Measurements from ENCODE around the gene ADPRHL1.
"Not testable (repeated sequence)": the region's sequence is repeated elsewhere in the genome, so short reads cannot be mapped to it uniquely, and the experiment has no call there.

Gene ADPRHL1

DNA sequence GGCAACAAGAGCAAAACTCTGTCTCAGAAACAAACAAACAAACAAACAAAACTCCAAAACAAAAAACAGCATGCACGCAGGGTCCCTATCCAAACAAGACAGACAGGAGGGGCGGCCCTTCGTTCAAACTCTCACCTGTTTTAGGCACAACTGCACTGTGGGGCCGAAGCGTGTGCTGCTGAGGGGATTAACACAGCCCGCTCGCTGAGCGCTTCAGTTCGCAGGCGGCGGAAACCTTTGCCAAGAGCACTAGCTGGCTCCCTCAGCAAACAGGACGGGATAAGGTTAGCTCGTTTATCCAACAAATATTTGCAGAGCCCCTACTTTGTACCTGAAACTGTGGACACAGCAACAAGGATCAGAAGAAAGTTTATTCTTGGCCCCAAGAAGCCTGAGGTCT lies 1.6 kb upstream of the ADPRHL1 start:
- no peak for DNase-seq (ENCODE audit: low read depth)

DNA sequence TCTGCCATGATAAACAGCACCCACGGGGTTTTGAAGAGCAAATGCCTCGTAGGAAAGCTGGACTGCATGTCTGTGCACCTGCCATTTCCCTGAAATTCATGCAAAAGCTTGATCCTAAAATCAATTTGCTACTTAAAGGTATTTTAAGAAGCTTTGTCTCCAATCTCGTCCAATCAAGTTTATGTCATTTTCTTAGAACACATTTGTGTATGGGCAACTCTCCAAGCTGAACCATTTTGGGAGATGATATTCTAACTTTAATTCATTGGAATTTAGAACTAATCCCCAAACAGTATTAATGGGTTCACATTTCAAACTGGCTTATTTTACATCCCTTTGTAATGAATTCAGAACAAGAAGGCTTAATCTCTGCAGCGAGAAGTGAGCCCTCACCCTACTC lies 822 bp downstream of the ADPRHL1 start:
- no peak for DNase-seq (ENCODE audit: low read depth)

DNA sequence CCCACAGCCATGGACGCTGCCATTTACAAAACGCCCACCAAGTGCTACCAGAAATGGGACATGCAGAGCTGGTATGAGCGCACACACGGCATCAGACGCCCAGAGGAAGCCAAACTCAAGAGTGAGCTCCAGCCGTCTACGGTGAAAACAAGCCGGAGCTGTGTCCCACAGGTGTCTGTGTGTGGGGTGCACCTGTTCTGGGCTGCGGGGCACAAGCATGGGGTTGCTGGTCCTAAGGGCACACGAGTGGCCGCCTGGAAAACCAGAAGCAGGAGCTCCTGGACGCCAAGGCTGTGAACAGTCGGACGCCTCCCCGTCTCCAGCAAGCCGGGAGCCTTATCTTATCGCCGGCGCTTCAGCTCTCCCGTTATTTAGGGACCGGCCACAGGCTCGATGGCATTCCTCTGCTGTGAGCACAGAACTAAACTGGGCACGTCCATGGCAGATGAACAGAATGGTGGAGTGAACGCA lies 1.3 kb downstream of the ADPRHL1 start:
- DNase-seq (ENCODE audit: low read depth) = no peak

DNA sequence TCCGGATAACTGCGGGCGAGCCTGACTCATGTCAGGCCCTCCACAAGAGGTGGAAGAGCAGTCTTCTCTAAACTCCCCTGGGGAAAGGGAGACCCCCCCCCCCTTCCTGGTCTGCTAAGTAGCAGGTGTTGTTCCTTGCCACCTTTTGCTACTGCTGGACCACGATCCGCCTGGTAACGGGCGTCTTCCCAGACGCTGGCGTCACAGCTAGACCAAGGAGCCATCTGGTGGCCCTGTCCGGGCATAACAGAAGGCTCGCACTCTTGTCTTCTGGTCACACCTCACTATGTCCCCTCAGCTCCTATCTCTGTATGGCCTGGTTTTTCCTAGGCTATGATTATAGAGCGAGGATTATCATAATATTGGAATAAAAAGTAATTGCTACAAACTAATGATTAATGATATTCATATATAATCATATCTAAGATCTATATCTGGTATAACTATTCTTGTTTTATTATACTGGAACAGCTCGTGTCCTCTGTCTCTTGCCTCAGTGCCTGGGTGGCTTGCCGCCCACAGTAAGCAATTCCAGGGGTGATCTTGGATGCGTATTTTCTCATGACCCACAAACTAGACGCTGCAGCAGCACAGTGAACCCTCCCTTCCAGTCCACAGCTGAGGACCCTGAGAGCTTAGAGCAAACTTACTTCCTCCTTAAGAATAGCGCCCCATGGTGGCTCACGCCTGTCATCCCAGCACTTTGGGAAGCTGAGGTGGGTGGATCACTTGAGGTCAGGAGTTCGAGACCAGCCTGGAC lies 2.2 kb downstream of the ADPRHL1 start:
- DNase-seq (ENCODE audit: low read depth) = not testable (repeated sequence)

DNA sequence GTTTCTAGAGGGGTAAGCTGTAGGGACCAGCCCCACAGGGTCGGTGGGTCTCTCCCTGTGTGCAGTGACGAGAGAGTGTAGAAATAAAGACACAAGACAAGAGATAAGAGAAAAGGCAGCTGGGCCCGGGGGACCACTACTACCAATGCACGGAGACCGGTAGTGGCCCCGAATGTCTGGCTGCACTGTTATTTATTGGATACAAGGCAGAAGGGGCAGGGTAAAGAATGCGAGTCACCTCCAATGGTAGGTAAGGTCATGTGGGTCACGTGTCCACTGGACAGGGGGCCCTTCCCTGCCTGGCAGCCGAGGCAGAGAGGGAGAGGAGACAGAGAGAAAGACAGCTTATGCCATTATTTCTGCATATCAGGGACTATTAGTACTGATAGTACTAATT lies 2.9 kb downstream of the ADPRHL1 start:
- DNase-seq (ENCODE audit: low read depth) = not testable (repeated sequence)

DNA sequence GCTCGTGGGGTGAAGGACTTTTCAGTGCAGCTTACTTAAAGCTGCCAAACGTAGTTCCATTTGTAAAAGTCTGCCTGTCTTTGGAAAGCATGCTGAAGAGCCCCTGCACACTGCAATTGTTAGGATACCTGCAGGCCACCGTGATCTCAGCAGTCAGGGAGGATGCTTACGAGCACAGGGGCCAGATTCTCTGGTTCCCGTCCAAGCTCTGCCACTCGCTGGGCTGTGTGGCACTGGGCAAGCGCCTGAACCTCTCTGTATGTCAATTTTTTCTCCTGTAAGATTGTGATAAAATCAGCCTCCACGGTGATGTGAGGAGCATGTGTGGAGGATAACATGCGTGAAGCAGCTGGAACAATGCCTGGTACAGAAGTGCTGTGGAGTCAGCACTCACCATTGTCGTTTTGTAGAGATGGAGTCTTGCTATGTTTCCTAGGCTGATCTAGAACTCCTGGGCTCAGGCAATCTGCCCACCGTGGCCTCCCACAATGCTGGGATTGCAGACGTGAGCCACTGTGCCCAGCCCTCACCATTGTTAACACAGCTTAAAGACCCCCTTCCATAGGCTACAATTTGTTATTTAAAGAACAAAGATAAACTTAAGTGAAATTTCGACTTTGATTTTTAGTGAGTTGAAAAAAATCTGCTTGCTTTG lies 3.5 kb downstream of the ADPRHL1 start:
- no peak for DNase-seq (ENCODE audit: low read depth)

DNA sequence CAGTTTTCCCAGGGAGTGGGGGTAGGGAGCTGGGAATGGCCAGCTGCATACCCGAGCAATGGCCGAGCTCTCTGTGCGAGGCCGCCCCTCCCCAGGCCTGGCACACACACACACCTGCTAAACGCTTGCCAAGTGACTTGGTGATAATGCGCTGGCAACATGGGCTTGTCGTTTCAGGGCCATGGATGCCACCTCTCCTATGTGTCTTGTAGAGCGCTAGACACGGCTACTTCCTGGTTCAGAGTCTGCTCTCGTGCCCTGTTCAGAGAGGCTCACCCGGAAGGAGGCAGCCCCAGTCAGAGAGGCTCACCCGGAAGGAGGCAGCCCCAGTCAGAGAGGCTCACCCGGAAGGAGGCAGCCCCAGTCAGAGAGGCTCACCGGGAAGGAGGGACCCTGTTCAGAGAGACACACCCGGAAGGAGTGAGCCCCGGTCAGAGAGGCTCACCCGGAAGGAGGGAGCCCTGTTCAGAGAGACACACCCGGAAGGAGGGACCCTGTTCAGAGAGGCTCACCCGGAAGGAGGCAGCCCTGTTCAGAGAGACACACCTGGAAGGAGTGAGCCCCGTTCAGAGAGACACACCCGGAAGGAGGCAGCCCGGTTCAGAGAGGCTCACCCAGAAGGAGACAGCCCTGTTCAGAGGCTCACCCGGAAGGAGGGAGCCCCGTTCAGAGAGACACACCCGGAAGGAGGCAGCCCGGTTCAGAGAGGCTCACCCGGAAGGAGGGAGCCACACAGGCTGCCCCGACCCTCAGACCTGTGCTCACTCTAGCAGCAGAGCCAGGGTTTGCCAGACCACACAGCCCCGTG lies 4.2 kb downstream of the ADPRHL1 start:
- DNase-seq (ENCODE audit: low read depth) = no peak

DNA sequence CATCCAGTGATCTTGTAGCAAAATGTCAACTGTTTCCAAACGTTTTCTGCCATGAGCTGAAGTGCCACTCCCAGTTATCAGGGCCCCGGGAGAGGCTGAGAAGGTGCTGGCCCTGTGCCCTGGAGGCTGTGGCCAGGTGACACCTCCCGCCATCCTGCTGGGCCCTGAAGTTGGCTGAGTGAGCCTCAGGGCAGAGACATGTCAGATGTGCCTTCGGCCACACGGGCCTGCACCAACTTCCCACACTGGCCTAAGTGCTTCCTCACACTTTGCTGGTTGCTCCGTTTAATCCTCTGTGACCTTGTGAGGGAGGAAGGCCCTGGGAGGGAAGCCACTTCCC lies 4.8 kb downstream of the ADPRHL1 start:
- no peak for DNase-seq (ENCODE audit: low read depth)

DNA sequence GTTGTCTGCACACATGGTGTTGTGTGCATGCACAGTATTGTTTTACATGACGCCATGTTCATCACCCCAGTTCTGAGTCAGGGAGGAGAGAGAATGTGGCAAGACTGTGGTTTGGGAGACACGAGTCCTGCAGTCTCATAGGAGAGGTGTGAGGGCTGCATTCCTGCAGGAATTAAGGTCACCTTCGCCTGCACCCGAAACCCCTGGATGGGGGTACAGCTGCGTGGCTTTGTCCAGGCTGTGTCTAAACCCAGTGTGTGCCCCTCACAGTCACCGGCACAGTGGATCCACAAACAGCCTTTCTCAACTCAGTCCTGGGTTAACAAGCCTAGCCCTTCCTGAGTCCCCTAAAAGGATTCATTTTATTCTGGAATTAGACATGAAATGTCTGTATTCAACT lies 5.7 kb downstream of the ADPRHL1 start:
- no peak for DNase-seq (ENCODE audit: low read depth)

DNA sequence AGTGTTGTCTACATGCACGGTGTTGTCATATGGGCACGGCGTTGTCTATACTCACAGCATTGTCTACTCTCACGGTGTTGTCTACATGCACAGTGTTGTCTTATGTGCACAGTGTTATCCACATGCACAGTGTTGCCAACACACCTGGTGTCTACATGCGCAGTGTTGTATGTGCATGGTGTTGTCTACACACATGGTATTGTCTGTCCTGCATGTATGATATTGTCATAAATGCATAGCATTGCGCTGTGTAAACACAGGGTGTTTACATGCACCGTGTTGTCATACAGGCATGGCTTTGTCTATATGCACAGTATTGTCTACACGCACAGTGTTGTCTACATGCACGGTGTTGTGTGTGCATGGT lies 6.8 kb downstream of the ADPRHL1 start:
- DNase-seq (ENCODE audit: low read depth) = no peak

DNA sequence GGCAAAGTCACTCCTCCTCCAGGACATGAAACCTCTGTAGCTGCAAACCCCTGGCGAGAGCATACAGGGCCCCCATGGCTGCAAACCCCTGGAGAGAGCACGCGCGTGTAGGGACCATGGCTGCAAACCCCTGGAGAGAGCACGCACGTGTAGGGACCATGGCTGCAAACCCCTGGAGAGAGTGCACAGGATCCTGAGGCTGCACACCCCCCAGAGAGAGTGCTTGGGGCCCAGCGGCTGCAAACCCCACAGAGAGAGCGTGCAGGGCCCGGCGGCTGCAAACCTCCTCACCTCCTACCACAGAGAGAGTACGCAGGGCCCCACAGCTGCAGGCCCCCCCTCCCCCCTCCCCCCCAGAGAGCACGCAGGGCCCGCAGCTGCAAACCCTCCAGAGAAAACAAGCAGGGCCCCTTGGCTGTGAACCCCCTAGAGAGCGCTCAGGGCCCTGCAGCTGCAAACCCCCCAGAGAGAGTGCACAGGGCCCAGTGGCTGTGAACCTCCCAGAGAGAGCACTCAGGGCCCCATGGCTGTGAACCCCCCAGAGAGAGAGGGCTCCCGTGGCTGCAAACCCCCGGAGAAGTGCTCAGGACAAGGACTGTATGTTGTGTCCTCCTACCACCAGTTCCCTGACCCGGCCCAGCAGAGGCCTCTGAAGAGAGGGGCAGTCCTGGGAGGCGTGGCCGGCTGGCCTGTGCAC lies 7.3 kb downstream of the ADPRHL1 start:
- DNase-seq (ENCODE audit: low read depth) = no peak

DNA sequence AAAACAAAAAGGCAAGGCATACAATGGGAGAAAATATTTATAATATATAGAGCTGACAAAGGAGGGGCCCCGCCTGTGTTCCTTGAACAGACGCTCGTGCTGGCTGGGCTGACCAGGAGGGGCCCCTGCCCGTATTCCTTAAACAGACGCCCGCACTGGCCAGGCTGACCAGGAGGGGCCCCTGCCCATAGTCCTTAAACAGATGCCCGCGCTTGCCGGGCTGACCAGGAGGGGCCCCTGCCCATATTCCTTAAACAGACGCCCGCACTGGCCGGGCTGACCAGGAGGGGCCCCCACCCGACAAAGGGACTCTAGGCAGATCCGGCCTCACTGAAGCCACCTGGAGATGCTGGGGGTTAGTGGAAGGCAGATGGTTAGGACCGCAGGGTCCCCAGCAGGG lies 9.3 kb downstream of the ADPRHL1 start:
- no peak for DNase-seq (ENCODE audit: low read depth)

DNA sequence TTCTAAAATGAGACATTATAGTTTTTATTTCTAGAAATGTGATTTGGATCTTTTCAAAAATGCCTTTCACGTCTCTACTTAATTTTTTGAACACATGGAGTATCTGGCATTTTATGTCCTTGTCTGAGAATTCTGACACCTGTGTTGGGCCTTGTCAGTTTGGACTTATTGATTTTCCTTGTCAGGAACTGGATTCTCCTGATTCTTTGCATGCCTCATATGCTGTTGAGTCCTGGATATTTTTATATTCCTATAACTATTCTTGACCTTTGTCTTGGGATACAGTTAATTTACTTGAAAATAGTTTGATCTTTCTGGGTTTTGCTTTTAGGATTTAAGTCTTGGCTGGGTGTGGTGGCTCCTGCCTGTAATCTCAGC lies 10.3 kb downstream of the ADPRHL1 start:
- no peak for DNase-seq (ENCODE audit: low read depth)

DNA sequence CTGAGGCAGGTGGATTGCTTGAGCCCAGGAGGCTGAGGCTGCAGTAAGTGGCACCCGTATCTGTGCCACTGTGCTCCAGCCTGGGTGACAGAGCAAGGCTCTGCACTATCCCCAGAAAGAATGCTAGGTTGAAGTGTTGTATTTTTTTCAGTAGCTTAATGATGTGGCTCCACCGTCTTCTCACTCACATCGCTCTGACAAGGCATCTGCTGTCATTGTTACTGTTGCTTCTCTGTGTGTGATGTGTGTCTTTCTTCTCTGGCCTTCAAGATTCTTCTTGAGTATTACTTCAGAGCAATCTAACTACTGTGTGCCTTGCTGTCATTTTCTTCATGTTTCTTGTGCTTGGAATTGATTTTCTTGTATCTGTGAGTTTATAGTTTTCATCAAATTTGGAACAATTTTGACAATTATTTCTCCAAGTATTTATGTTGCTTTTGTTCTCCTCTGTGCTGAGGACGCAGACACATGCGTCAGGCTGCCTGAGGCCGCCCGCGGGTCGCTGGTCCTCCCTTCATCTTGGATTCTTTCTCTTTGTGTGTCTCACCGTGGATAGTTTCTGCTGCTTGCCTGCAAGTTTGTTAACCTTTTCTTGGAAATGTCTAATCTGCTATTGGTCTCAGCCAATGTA lies 10.8 kb downstream of the ADPRHL1 start:
- no peak for DNase-seq (ENCODE audit: low read depth)

DNA sequence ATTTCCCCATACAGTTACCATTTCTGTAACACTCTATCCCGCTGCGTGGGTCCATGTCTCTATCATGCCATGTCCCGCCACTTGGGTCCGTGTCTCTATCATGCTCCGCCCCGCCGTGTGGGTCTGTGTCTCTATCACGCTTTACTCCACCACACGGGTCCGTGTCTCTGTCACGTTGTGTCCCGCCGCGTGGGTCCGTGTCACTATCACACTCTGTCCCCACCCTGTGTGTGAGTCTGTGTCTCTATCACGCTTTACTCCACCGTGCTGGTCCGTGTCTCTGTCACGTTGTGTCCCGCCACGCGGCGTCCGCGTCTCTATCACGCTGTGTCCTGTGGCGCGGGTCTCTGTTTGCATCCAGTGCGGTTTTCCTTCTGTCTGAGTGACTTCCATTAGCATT lies 11.6 kb downstream of the ADPRHL1 start:
- DNase-seq (ENCODE audit: low read depth) = no peak

DNA sequence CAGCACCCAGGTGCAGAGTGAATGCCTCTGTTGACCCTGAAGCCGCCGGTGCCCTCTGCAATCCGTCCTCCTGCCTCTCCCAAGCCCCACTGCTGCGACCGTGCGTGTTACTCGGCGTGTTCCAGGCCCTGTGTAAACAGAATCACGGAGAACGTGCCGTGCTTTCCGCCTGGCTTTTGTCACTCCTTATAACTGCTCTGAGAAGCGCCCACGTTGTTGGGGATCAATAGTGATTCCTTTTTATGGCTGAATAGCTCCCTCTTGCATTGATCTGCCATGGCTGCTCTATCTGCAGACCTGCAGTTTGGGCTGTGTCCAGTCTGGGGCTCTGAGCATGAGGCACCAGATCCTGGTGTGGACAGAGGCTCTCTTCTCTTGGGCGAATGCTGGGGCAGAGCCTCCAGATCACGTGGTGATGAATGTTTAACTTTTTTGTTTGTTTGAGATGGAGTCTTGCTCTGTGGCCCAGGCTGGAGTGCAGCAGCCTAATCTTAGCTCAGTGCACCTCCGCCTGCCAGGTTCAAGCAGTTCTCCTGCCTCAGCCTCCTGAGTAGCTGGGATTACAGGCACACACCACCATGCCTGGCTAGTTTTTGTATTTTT lies 15.8 kb downstream of the ADPRHL1 start:
- DNase-seq (ENCODE audit: low read depth) = no peak

DNA sequence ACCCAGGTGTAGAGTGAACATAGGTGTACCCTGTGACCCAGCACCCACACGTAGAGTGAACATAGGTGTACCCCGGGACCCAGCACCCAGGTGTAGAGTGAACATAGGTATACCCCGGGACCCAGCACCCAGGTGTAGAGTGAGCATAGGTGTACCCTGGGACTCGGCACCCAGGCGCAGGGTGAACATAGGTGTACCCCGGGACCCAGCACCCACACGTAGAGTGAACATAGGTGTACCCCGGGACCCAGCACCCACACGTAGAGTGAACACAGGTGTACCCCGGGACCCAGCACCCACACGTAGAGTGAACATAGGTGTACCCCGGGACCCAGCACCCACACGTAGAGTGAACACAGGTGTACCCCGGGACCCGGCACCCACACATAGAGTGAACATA lies 16.4 kb downstream of the ADPRHL1 start:
- DNase-seq (ENCODE audit: low read depth) = not testable (repeated sequence)

DNA sequence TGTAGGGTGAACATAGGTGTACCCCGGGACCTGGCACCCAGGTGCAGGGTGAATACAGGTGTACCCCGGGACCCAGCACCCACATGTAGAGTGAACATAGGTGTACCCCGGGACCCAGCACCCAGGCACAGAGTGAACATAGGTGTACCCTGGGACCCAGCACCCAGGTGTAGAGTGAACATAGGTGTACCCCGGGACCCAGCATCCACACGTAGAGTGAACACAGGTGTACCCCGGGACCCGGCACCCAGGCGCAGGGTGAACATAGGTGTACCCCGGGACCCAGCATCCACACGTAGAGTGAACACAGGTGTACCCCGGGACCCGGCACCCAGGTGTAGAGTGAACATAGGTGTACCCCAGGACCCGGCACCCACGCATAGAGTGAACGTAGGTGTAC lies 17.4 kb downstream of the ADPRHL1 start:
- DNase-seq (ENCODE audit: low read depth) = not testable (repeated sequence)

DNA sequence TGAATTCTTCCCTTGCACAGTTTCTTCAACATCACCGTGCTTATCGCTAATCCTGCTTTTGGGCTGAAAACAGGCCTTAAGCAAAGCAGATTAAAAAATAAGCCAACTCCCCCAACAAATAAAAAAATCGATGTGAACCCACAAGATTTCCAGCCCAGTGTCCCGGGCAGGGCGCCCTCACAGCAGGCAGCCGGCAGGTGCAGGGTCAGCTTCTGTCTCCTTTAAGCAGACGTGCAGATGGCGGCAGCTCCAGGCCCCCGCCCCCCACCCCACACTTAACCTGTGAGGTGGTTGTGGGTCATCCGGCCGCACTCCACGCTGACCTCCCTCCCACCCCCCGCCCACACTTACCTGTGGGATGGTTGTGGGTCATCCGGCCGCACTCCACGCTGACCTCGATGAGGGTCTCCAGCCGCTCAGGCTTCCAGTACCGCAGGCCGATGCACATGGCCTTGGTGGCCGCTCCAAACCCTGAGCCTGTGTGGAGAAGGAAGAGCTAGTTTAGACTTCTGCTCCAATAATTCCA lies 19.8 kb downstream of the ADPRHL1 start:
- no peak for DNase-seq (ENCODE audit: low read depth)

DNA sequence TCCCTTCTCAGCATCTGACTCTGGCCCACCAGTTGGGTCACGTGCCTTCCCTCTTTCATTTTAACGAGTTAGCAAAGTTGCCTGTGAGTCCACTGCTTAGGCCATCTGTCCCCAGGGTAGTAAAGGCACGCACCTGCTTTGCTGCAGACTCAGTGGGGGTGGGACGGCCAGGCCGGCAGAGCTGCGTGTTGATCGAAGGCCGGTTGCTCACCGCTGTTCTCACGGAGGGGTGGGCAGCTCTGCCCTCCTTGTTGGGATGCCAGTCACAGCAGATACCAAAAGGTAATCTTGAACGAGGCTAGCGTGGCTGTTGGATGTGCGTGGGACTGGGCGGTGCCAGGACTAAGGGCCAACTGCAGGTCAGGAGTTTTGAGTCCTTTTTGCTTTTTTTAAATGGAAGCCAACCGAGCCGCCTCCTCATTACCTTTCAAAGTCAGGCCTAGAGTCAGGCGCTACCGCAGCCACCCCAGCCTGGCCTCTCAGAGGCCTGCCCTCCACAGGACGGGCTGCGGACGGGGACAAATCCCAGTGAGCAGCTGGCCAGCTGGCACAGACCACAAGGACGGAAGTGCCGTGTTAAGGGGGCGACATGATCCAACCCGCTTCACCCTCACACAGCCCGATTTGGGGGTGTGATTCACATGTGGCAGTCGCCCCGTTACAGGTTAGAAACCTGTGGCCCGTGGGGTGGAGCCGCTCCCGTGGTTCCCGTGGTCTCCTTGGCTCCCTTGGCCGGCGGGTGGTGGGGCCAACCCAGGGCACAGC lies 20.6 kb downstream of the ADPRHL1 start:
- DNase-seq (ENCODE audit: low read depth) = no peak

DNA sequence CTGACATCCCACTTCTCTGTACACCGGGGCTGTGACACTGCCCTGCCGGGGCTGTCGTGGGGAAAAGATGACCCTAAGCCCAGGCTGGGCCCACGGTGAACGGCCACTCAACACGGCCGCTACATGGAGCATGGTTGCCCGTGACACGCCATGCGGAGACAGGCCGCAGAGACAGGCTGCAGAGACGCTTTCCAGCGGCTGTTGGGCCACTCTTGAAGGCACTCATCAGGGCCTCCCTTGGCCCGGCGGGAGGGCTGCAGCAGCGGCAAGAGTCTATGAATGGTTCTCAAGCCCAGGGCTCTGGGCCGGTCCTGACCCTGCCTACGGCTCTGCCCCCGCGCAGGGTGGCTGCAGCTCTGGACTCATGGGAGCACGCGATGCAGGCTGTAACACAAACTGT lies 22.1 kb downstream of the ADPRHL1 start:
- no peak for DNase-seq (ENCODE audit: low read depth)
